HFF-Myc (cell line): ENCODE results near the gene VSTM4.

Experiments used
- DNase-seq: peaks from one replicate; pipeline ENCODE4 v3.0.0-alpha.2; 2011; ENCODE audit warnings: low read depth; ENCODE audit errors: extremely low read depth
- H3K4me3 ChIP-seq: replicated peaks from 2 replicates; pipeline ENCODE4 v1.5.1; 2011; ENCODE audit warnings: low read depth, mild to moderate bottlenecking, control low read depth, low read length
- CTCF ChIP-seq: IDR thresholded peaks from 2 replicates; pipeline ENCODE4 v1.5.1; 2012; ENCODE audit warnings: mild to moderate bottlenecking, low read depth, low read length, control low read depth; ENCODE audit errors: missing control alignments

Gene VSTM4

GRCh38 chr10:49153115-49153514 lies 37.8 kb upstream of the VSTM4 start:
- TF ChIP-seq CTCF = no peak
- no peak for DNase-seq
- no peak overlapping the region for H3K4me3 ChIP-seq

GRCh38 chr10:49152663-49153062 lies 37.3 kb upstream of the VSTM4 start:
- TF ChIP-seq CTCF = no peak
- H3K4me3 ChIP-seq = no peak overlapping the region
- DNase-seq = no peak

- no peak for TF ChIP-seq CTCF
Observed at GRCh38 chr10:49152037-49152436, 36.7 kb upstream of the VSTM4 start.

GRCh38 chr10:49151481-49151880 lies 36.2 kb upstream of the VSTM4 start:
- H3K4me3 ChIP-seq = no peak overlapping the region
- DNase-seq = no peak
- no peak for TF ChIP-seq CTCF

More at GRCh38 chr10:49152037-49152436, 36.7 kb upstream of the VSTM4 start:
- H3K4me3 ChIP-seq = no peak overlapping the region
- DNase-seq = no peak

- no peak for TF ChIP-seq CTCF
- no peak overlapping the region for H3K4me3 ChIP-seq
- DNase-seq = no peak
Observed at GRCh38 chr10:49151025-49151445, 35.7 kb upstream of the VSTM4 start.

GRCh38 chr10:49150426-49150825 lies 35.1 kb upstream of the VSTM4 start:
- TF ChIP-seq CTCF = no peak
- DNase-seq = no peak

GRCh38 chr10:49149881-49150280 lies 34.6 kb upstream of the VSTM4 start:
- DNase-seq = no peak

More at GRCh38 chr10:49150426-49150825, 35.1 kb upstream of the VSTM4 start:
- no peak overlapping the region for H3K4me3 ChIP-seq

More at GRCh38 chr10:49149881-49150280, 34.6 kb upstream of the VSTM4 start:
- no peak for TF ChIP-seq CTCF
- H3K4me3 ChIP-seq = no peak overlapping the region
